H54 (cell line): ENCODE measurements around the gene GPATCH3.

Experiments used
- DNase-seq: peaks from one replicate; pipeline ENCODE4 v3.0.0; 2011; ENCODE audit warnings: low spot score, mixed read lengths; ENCODE audit not compliant: insufficient read length
- FAIRE-seq: peaks from 3 replicates; lab custom pipeline; 2011; peaks lifted over from hg19 to GRCh38; lab: Jason Lieb, UNC
- POLR2A ChIP-seq: IDR thresholded peaks from 2 replicates; pipeline ENCODE4 v1.6.1; 2011; ENCODE audit warnings: low read depth, mild to moderate bottlenecking, low read length

The GPATCH3 gene

GRCh38 chr1:26922901-26923300 lies 22.6 kb upstream of the GPATCH3 start:
- FAIRE-seq (no peak), DNase-seq (no peak)
- no peak for TF ChIP-seq POLR2A

- no peak for TF ChIP-seq POLR2A
- DNase-seq (no peak), FAIRE-seq (no peak)
Measured at GRCh38 chr1:26922431-26922729, 22.1 kb upstream of the GPATCH3 start.

GRCh38 chr1:26921540-26922430 lies 21.5 kb upstream of the GPATCH3 start, which contains the start of gene NUDC:
Gene NUDC, plus strand, starts transcription at chr1:26921743. Its CDS starts 106 bp downstream, at chr1:26921849.
- FAIRE-seq (peak; percentile 83), DNase-seq (peak; percentile 71)
- peak; percentile 66 for TF ChIP-seq POLR2A

GRCh38 chr1:26921126-26921539 lies 20.9 kb upstream of the GPATCH3 start:
- TF ChIP-seq POLR2A: no peak
- DNase-seq (no peak), FAIRE-seq (no peak)

GRCh38 chr1:26915204-26915842 lies 15.1 kb upstream of the GPATCH3 start:
- FAIRE-seq: no peak
- DNase-seq: no peak

GRCh38 chr1:26913754-26914619 lies 13.7 kb upstream of the GPATCH3 start, which contains the start of gene NR0B2:
Gene NR0B2, minus strand, starts transcription at chr1:26913975. Its CDS starts 35 bp downstream, at chr1:26913940.
- FAIRE-seq (no peak), DNase-seq (no peak)
- no peak for TF ChIP-seq POLR2A

More at GRCh38 chr1:26915204-26915842, 15.1 kb upstream of the GPATCH3 start:
- no peak for TF ChIP-seq POLR2A

- no peak for DNase-seq
- no peak for FAIRE-seq
- TF ChIP-seq POLR2A: no peak
Measured at GRCh38 chr1:26913389-26913753, 13.1 kb upstream of the GPATCH3 start.

GRCh38 chr1:26912147-26912490 lies 11.9 kb upstream of the GPATCH3 start:
- no peak for TF ChIP-seq POLR2A
- DNase-seq (no peak), FAIRE-seq (no peak)

GRCh38 chr1:26911399-26912146 lies 11.3 kb upstream of the GPATCH3 start:
- FAIRE-seq (no peak), DNase-seq (no peak)
- no peak for TF ChIP-seq POLR2A

- no peak for TF ChIP-seq POLR2A
- no peak for DNase-seq
- FAIRE-seq: no peak
Measured at GRCh38 chr1:26910343-26911160, 10.3 kb upstream of the GPATCH3 start.

GRCh38 chr1:26909951-26910342 lies 9.7 kb upstream of the GPATCH3 start:
- TF ChIP-seq POLR2A: no peak
- no peak for FAIRE-seq
- DNase-seq: no peak
